Activated T-helper 1 cell treated with Interleukin-2 at 50 U/mL for 16 hours (primary cell): Measurements from ENCODE around the gene HOTAIR.

Experiments
- DNase-seq: peaks from one replicate; pipeline ENCODE4 v3.0.0-alpha.2; 2020; ENCODE audit warnings: low read depth

HOTAIR gene

GRCh38 chr12:53986686-53987483 lies 12.1 kb upstream of the HOTAIR start:
- DNase-seq, result no peak

GRCh38 chr12:53985994-53986685 lies 11.4 kb upstream of the HOTAIR start:
- no peak for DNase-seq

- DNase-seq, result no peak
These were observed 10.9 kb upstream of the HOTAIR start for GRCh38 chr12:53985692-53985993.

GRCh38 chr12:53984901-53985691 lies 10.3 kb upstream of the HOTAIR start, which contains the start of gene HOXC10:
Gene HOXC10, plus strand, starts transcription at chr12:53985146. Its CDS starts 114 bp downstream, at chr12:53985260.
- no peak for DNase-seq

GRCh38 chr12:53983950-53984572 lies 9.3 kb upstream of the HOTAIR start:
- DNase-seq, result no peak

GRCh38 chr12:53983568-53983949 lies 8.8 kb upstream of the HOTAIR start:
- DNase-seq, result no peak

- DNase-seq, result no peak
These were observed 8.2 kb upstream of the HOTAIR start for GRCh38 chr12:53982648-53983567.

GRCh38 chr12:53981634-53982565 lies 7.1 kb upstream of the HOTAIR start:
- no peak for DNase-seq

- DNase-seq, result no peak
These were observed 6.2 kb upstream of the HOTAIR start for GRCh38 chr12:53980802-53981496.

GRCh38 chr12:53980104-53980801 lies 5.5 kb upstream of the HOTAIR start:
- no peak for DNase-seq

- no peak for DNase-seq
These were observed 4.0 kb upstream of the HOTAIR start for GRCh38 chr12:53978477-53979356.

- DNase-seq, result no peak
These were observed 3.1 kb upstream of the HOTAIR start for GRCh38 chr12:53977596-53978445.

- DNase-seq, result no peak
These were observed 2.3 kb upstream of the HOTAIR start for GRCh38 chr12:53976823-53977595.

GRCh38 chr12:53976172-53976822 lies 1.5 kb upstream of the HOTAIR start:
- no peak for DNase-seq

GRCh38 chr12:53975479-53976152 lies 862 bp upstream of the HOTAIR start:
- no peak for DNase-seq
